Raji (cell line): ENCODE results near the gene CTPS1.

Source experiments
- POLR2A ChIP-seq: IDR thresholded peaks from 2 replicates; pipeline ENCODE4 v1.6.1; 2011; ENCODE audit warnings: low read depth, low read length, control low read depth; ENCODE audit not compliant: insufficient read depth

CTPS1 gene

GRCh38 chr1:41005876-41006275 lies 26.4 kb downstream of the CTPS1 start:
- TF ChIP-seq POLR2A: no peak

GRCh38 chr1:41006942-41007865 lies 27.7 kb downstream of the CTPS1 start:
- TF ChIP-seq POLR2A: no peak

GRCh38 chr1:41009466-41009865 lies 30.0 kb downstream of the CTPS1 start:
- TF ChIP-seq POLR2A: no peak

- no peak for TF ChIP-seq POLR2A
These were observed 30.8 kb downstream of the CTPS1 start for GRCh38 chr1:41010345-41010744.

- TF ChIP-seq POLR2A: no peak
These were observed 33.5 kb downstream of the CTPS1 start for GRCh38 chr1:41013024-41013423.

- no peak for TF ChIP-seq POLR2A
These were observed 34.3 kb downstream of the CTPS1 start for GRCh38 chr1:41013796-41014195.

- no peak for TF ChIP-seq POLR2A
These were observed 35.4 kb downstream of the CTPS1 start for GRCh38 chr1:41014871-41015270.

GRCh38 chr1:41015281-41015896 lies 35.9 kb downstream of the CTPS1 start:
- TF ChIP-seq POLR2A: no peak

GRCh38 chr1:41015897-41016470 lies 36.5 kb downstream of the CTPS1 start:
- TF ChIP-seq POLR2A: no peak

- TF ChIP-seq POLR2A: no peak
These were observed 37.9 kb downstream of the CTPS1 start for GRCh38 chr1:41017141-41018017.

- TF ChIP-seq POLR2A: no peak
These were observed 38.5 kb downstream of the CTPS1 start for GRCh38 chr1:41018018-41018410.

GRCh38 chr1:41019353-41019745 lies 39.9 kb downstream of the CTPS1 start:
- TF ChIP-seq POLR2A: no peak

GRCh38 chr1:41020109-41020576 lies 40.6 kb downstream of the CTPS1 start:
- no peak for TF ChIP-seq POLR2A

- TF ChIP-seq POLR2A: no peak
These were observed 41.2 kb downstream of the CTPS1 start for GRCh38 chr1:41020654-41021053.
